HepG2 (cell line): ENCODE results near the gene CACNA2D1. TPM values are rescaled to one million over a fixed set of nuclear protein-coding genes. Genes with fewer than 3 reads are reported as not detected.

ENCODE experiments used
- ATAC-seq: fragments of 200-7000 bp; cut with Tn5 transposase; 3 replicates; pipeline ENCODE4 v1.9.1; 2020; ENCODE audit warnings: mild to moderate bottlenecking, moderate library complexity
- BruUV-seq: library from RNA; stranded (reverse); fragments of 400-500 nt; replicated peaks from 2 replicates; lab custom pipeline; 2021; lab: Mats Ljungman, UMichigan
- CTCF ChIA-PET: fragments of 300-600 bp; formaldehyde crosslinking; extraction: SDS; loops from one replicate; lab custom pipeline; 2021; ENCODE audit warnings: low total read pairs, inconsistent platforms, low intra/inter-chr PET ratio; lab: Yijun Ruan, JAX
- POLR2A ChIA-PET: fragments of 350-600 bp; sonication (Branson Sonifier 250); formaldehyde crosslinking; loops from one replicate; lab custom pipeline; 2020; ENCODE audit warnings: antibody characterized with exemption, inconsistent platforms; lab: Yijun Ruan, JAX
- DNase-seq: peaks from one replicate; pipeline ENCODE4 v3.0.0-alpha.2; 2015; ENCODE audit warnings: low spot score
- FAIRE-seq: peaks from 3 replicates; lab custom pipeline; 2011; peaks lifted over from hg19 to GRCh38; lab: Jason Lieb, UNC
- H2AFZ ChIP-seq: one replicate; pipeline ENCODE4 v1.6.1; 2011; ENCODE audit warnings: low read length, inconsistent platforms
- H3K27ac ChIP-seq: fragments of 300-600 bp; 3 replicates; pipeline ENCODE4 v1.8.0; 2011; ENCODE audit warnings: mixed run types, mild to moderate bottlenecking, mixed read lengths, low read length, inconsistent platforms; ENCODE audit not compliant: insufficient read depth; ENCODE audit errors: extremely low read length
- H3K27me3 ChIP-seq, 2 experiments: fragments of 200-600 bp in 1 of 2; 2 replicates in 1 of 2; 3 replicates in 1 of 2; pipeline versions ENCODE4 v1.6.0 to v1.8.0; 2011; ENCODE audit warnings: low read length in 2 of 2, mild to moderate bottlenecking in 2 of 2, moderate library complexity in 2 of 2, inconsistent platforms in 1 of 2; ENCODE audit not compliant: insufficient read depth in 2 of 2, control insufficient read depth in 1 of 2
- H3K36me3 ChIP-seq, 2 experiments: fragments of 200-600 bp in 1 of 2; replicated peaks in 1 of 2; 2 replicates in 1 of 2; 3 replicates in 1 of 2; pipeline versions ENCODE4 v1.5.1 to v1.8.0; 2011; ENCODE audit warnings: low read length in 2 of 2, inconsistent platforms in 1 of 2; ENCODE audit not compliant: insufficient read depth in 2 of 2, control insufficient read depth in 1 of 2
- H3K4me1 ChIP-seq: 2 replicates; pipeline ENCODE4 v1.5.1; 2012; ENCODE audit warnings: low read length, inconsistent platforms; ENCODE audit not compliant: insufficient read depth
- H3K4me2 ChIP-seq: 2 replicates; pipeline ENCODE4 v1.6.0; 2011; ENCODE audit warnings: low read depth, low read length, inconsistent platforms
- H3K4me3 ChIP-seq, 3 experiments: fragments of 200-600 bp in 1 of 3; sonication (generic), shearing (Covaris generic) in 1 of 3; replicated peaks in 1 of 3; 2 replicates each; pipeline ENCODE4 v1.5.1; 2011 to 2016; ENCODE audit warnings: low read length in 3 of 3, inconsistent platforms in 2 of 3, low read depth in 2 of 3, mild to moderate bottlenecking in 2 of 3, control low read depth in 1 of 3, mixed read lengths in 1 of 3; ENCODE audit not compliant: insufficient read depth in 1 of 3
- H3K79me2 ChIP-seq: one replicate; pipeline ENCODE4 v1.6.1; 2011; ENCODE audit warnings: low read length, inconsistent platforms; ENCODE audit not compliant: insufficient read depth
- H3K9ac ChIP-seq: 2 replicates; pipeline ENCODE4 v1.6.0; 2011; ENCODE audit warnings: mild to moderate bottlenecking, low read depth, low read length, inconsistent platforms; ENCODE audit not compliant: insufficient read depth
- H3K9me3 ChIP-seq: 2 replicates; pipeline ENCODE4 v1.5.1; 2012; ENCODE audit warnings: mild to moderate bottlenecking, low read length
- H4K20me1 ChIP-seq: 2 replicates; pipeline ENCODE4 v1.6.0; 2011; ENCODE audit warnings: inconsistent platforms, mild to moderate bottlenecking, low read length, moderate library complexity; ENCODE audit not compliant: insufficient read depth
- HMG20A ChIP-seq: IDR thresholded peaks from 2 replicates; pipeline ENCODE4 v1.6.1; 2016; ENCODE audit warnings: borderline replicate concordance
- HNRNPL ChIP-seq: fragments of 200-400 bp; formaldehyde crosslinking; IDR thresholded peaks from 2 replicates; pipeline ENCODE4 v1.6.1; 2017; ENCODE audit warnings: mild to moderate bottlenecking, low read depth, low read length
- MED1 ChIP-seq: sonication (generic); formaldehyde crosslinking; IDR thresholded peaks from 2 replicates; pipeline ENCODE4 v1.4.0; 2020; ENCODE audit warnings: missing genetic modification reagents
- NCOA1 ChIP-seq: sonication (generic); formaldehyde crosslinking; IDR thresholded peaks from 2 replicates; pipeline ENCODE4 v1.9.0; 2021; ENCODE audit warnings: missing genetic modification reagents
- POLR2AphosphoS2 ChIP-seq: IDR thresholded peaks from 2 replicates; pipeline ENCODE4 v1.6.1; 2011; ENCODE audit warnings: low read depth, low read length, improper control_type of control experiment
- SATB2 ChIP-seq: sonication (generic); formaldehyde crosslinking; IDR thresholded peaks from 2 replicates; pipeline ENCODE4 v1.5.0; 2020; ENCODE audit warnings: missing genetic modification reagents
- ZFP36L2 ChIP-seq: sonication (generic); formaldehyde crosslinking; IDR thresholded peaks from 2 replicates; pipeline ENCODE4 v1.4.0; 2020; ENCODE audit warnings: missing genetic modification reagents
- ZNF260 ChIP-seq: sonication (generic); formaldehyde crosslinking; IDR thresholded peaks from 2 replicates; pipeline ENCODE4 v1.4.0; 2020; ENCODE audit warnings: missing genetic modification reagents, low read depth, mild to moderate bottlenecking, borderline replicate concordance
- ZNF274 ChIP-seq: sonication (generic); formaldehyde crosslinking; IDR thresholded peaks from 2 replicates; pipeline ENCODE4 v1.5.1; 2020; ENCODE audit warnings: mild to moderate bottlenecking, missing genetic modification reagents
- ZNF501 ChIP-seq: sonication (generic); formaldehyde crosslinking; IDR thresholded peaks from 2 replicates; pipeline ENCODE4 v1.5.1; 2020; ENCODE audit warnings: mild to moderate bottlenecking, moderate library complexity, missing genetic modification reagents
- ZNF670 ChIP-seq: sonication (generic); formaldehyde crosslinking; IDR thresholded peaks from 2 replicates; pipeline ENCODE4 v1.8.0; 2022; ENCODE audit warnings: mild to moderate bottlenecking, missing genetic modification reagents, borderline replicate concordance
- ZNF761 ChIP-seq: sonication (generic); formaldehyde crosslinking; conservative IDR thresholded peaks from 2 replicates; pipeline ENCODE4 v1.4.0; 2020; ENCODE audit warnings: mild to moderate bottlenecking, missing genetic modification reagents
- ZNF772 ChIP-seq: sonication (generic); formaldehyde crosslinking; IDR thresholded peaks from 2 replicates; pipeline ENCODE4 v1.5.0; 2020; ENCODE audit warnings: mild to moderate bottlenecking, missing genetic modification reagents
- ZNF781 ChIP-seq: sonication (generic); formaldehyde crosslinking; IDR thresholded peaks from 2 replicates; pipeline ENCODE4 v1.5.1; 2020; ENCODE audit warnings: borderline replicate concordance, mild to moderate bottlenecking, missing genetic modification reagents; ENCODE audit errors: not compliant biosample characterization
- WGBS: methylation state at CpG from one replicate; pipeline ENCODE4 v1.1.6; 2017; ENCODE audit warnings: low lambda C conversion rate; 5-methylcytosine and 5-hydroxymethylcytosine counted together
- in situ Hi-C: cut with HindIII; loops from 2 replicates; pipeline ENCODE4 v1.10.0; 2017; ENCODE audit warnings: low pct_unique_long_range_greater_than_20kb; ENCODE audit not compliant: extremely low pct_ligation_motif_present
- intact Hi-C: fragments of 100-400 bp; cut with micrococcal nuclease; formaldehyde crosslinking; loops from one replicate; pipeline ENCODE4 v1.10.0; 2022; ENCODE audit not compliant: unreplicated experiment
- polyA plus RNA-seq, 8 experiments: library from polyadenylated mRNA; depleted of rRNA in 3 of 8; stranded (reverse) in 7 of 8; unstranded in 1 of 8; fragments of >200 nt; fragmentation: Illumina TruSeq in 4 of 8; extraction: Trizol in 4 of 8; gene quantifications; 2 replicates each; pipeline versions ENCODE4 v1.2.1 to v1.2.3, GENCODE V29; 2011 to 2016; ENCODE audit warnings: low read depth in 4 of 8, missing spikeins in 1 of 8, mixed read lengths in 1 of 8; ENCODE audit not compliant: insufficient read depth in 1 of 8
- total RNA-seq, 5 experiments: library from RNA; depleted of rRNA; stranded (reverse); fragments of >200 nt; fragmentation: Illumina TruSeq; extraction: Trizol; gene quantifications; 2 replicates each; pipeline ENCODE4 v1.2.3, GENCODE V29; 2016; ENCODE audit warnings: low read depth in 1 of 5
- TF ChIP-seq, protein P1 (sequence below): sonication (generic); formaldehyde crosslinking; conservative IDR thresholded peaks from 2 replicates; pipeline ENCODE4 v1.8.1; 2023; ENCODE audit warnings: missing genetic modification reagents
- TF ChIP-seq, protein P2 (sequence below): sonication (generic); formaldehyde crosslinking; IDR thresholded peaks from 2 replicates; pipeline ENCODE4 v1.4.0; 2020; ENCODE audit warnings: mild to moderate bottlenecking, missing genetic modification reagents
- TF ChIP-seq, protein P3 (sequence below): sonication (generic); formaldehyde crosslinking; IDR thresholded peaks from 2 replicates; pipeline ENCODE4 v1.5.0; 2020; ENCODE audit warnings: missing genetic modification reagents

The CACNA2D1 gene
- total and polyA plus RNA-seq, 2 of the 13 experiments (the other 11 are each of a cell fraction or from before 2014, with no cell fraction given), result not detected

DNA sequence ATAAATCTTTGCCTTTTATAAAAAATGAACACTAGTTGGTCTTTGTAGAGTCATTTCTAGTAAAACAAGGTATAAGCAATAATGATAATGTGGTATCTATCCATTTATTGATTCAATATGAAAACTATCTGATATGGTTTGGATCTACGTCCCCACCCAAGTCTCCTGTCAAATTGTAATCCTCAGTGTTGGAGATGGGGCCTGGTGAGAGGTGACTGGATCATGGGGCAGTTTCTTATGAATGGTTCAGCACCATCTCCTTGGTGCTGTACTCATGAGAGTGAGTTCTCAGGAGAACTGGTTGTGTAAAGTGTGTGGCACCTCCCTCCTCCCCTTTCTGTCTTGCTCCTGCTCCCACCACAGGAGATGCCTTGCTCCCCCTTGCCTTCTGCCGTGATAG lies 288.8 kb downstream of the CACNA2D1 start:
- intact Hi-C loops, result no loop called here
- no peak overlapping the region for H3K4me3 ChIP-seq
- no peaks in the 10 kb centered on the region for H3K27me3 ChIP-seq
- in situ Hi-C loops, result no loop called here
- no peaks in the 10 kb centered on the region for H3K36me3 ChIP-seq
- 0% methylated on average over 2 of the region's 2 CpGs for WGBS
- no peak for ATAC-seq
- H3K4me2 ChIP-seq, result no peak overlapping the region
- no peak overlapping the region for H2AFZ ChIP-seq
- no peaks in the 10 kb centered on the region for H3K4me1 ChIP-seq
- no peaks in the 10 kb centered on the region for H3K79me2 ChIP-seq
- H4K20me1 ChIP-seq, result no peaks in the 10 kb centered on the region
- CTCF ChIA-PET, result no interaction called here
- DNase-seq, result no peak
- no peaks in the 10 kb centered on the region for H3K9me3 ChIP-seq
- FAIRE-seq, result no peak
- no peak for TF ChIP-seq ZNF501 (CRISPR knock-in tag)
- TF ChIP-seq ZNF772 (CRISPR knock-in tag), result no peak
- TF ChIP-seq ZNF670 (CRISPR knock-in tag), result no peak
- TF ChIP-seq, protein P1, sequence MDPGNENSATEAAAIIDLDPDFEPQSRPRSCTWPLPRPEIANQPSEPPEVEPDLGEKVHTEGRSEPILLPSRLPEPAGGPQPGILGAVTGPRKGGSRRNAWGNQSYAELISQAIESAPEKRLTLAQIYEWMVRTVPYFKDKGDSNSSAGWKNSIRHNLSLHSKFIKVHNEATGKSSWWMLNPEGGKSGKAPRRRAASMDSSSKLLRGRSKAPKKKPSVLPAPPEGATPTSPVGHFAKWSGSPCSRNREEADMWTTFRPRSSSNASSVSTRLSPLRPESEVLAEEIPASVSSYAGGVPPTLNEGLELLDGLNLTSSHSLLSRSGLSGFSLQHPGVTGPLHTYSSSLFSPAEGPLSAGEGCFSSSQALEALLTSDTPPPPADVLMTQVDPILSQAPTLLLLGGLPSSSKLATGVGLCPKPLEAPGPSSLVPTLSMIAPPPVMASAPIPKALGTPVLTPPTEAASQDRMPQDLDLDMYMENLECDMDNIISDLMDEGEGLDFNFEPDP, result no peak
- TF ChIP-seq ZNF781 (CRISPR knock-in tag), result no peak
- TF ChIP-seq, protein P2, sequence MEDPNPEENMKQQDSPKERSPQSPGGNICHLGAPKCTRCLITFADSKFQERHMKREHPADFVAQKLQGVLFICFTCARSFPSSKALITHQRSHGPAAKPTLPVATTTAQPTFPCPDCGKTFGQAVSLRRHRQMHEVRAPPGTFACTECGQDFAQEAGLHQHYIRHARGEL (CRISPR knock-in tag), result no peak
- no peak for TF ChIP-seq MED1 (CRISPR knock-in tag)
- TF ChIP-seq, all 625 proteins: peak for 0
- POLR2A ChIA-PET, result no interaction called here
- H3K9ac ChIP-seq, result no peak overlapping the region
- BruUV-seq, result no TSS peak
- no peak overlapping the region for H3K27ac ChIP-seq

DNA sequence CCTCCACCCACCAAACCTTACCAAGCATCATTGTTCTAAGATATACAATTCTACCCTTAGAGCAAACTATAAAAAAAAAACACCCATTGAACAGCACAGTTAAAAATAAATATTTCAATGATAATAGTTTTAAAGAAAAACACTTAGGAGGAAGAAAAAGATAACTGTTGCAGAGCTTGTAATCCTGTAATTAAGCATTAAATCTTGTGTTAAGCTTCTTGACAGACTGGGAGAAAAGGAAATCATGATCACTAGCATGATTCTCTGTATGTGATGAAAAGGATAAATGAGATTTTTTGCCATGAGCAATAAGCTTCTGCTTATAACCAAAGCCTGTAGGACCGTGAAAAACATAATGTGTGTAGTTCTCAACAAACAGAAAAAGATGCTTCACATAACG lies 289.8 kb downstream of the CACNA2D1 start:
- intact Hi-C loops, result no loop called here
- CTCF ChIA-PET, result no interaction called here
- TF ChIP-seq ZNF274 (CRISPR knock-in tag), result no peak
- no peak for TF ChIP-seq HMG20A (CRISPR knock-in tag)
- no peak for TF ChIP-seq NCOA1
- no peak for TF ChIP-seq ZNF260 (CRISPR knock-in tag)
- TF ChIP-seq SATB2 (CRISPR knock-in tag), result no peak
- TF ChIP-seq, protein P3, sequence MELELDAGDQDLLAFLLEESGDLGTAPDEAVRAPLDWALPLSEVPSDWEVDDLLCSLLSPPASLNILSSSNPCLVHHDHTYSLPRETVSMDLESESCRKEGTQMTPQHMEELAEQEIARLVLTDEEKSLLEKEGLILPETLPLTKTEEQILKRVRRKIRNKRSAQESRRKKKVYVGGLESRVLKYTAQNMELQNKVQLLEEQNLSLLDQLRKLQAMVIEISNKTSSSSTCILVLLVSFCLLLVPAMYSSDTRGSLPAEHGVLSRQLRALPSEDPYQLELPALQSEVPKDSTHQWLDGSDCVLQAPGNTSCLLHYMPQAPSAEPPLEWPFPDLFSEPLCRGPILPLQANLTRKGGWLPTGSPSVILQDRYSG, result no peak
- TF ChIP-seq POLR2AphosphoS2, result no peak
- no peak for TF ChIP-seq ZNF761 (CRISPR knock-in tag)
- no peak for TF ChIP-seq HNRNPL
- TF ChIP-seq ZFP36L2 (CRISPR knock-in tag), result no peak
- TF ChIP-seq, all 625 proteins: peak for 0

More for the DNA sequence above, 289.8 kb downstream of the CACNA2D1 start:
- H3K4me1 ChIP-seq, result no peaks in the 10 kb centered on the region
- H3K27ac ChIP-seq, result no peak overlapping the region
- no peak overlapping the region for H2AFZ ChIP-seq
- BruUV-seq, result no TSS peak
- no peak overlapping the region for H3K4me2 ChIP-seq
- in situ Hi-C loops, result no loop called here
- POLR2A ChIA-PET, result no interaction called here
- no peak for FAIRE-seq
- no peak overlapping the region for H3K9ac ChIP-seq
- WGBS, result 0% methylated on average over 2 of the region's 2 CpGs
- no peaks in the 10 kb centered on the region for H3K79me2 ChIP-seq
- no peak for DNase-seq
- ATAC-seq, result no peak
- no peaks in the 10 kb centered on the region for H3K36me3 ChIP-seq
- no peak overlapping the region for H3K4me3 ChIP-seq
- no peaks in the 10 kb centered on the region for H3K9me3 ChIP-seq
- no peaks in the 10 kb centered on the region for H3K27me3 ChIP-seq
- H4K20me1 ChIP-seq, result no peaks in the 10 kb centered on the region
